Measurements from ENCODE around the gene SYNJ2BP. TPM values are rescaled to one million over a fixed set of nuclear protein-coding genes. Genes with fewer than 3 reads are reported as not detected.
"Not testable (repeated sequence)": the region's sequence is repeated elsewhere in the genome, so short reads cannot be mapped to it uniquely, and the experiment has no call there.

The SYNJ2BP gene
- total RNA-seq, 2 experiments from 2014 or later = 3.6 to 7.3 TPM

DNA sequence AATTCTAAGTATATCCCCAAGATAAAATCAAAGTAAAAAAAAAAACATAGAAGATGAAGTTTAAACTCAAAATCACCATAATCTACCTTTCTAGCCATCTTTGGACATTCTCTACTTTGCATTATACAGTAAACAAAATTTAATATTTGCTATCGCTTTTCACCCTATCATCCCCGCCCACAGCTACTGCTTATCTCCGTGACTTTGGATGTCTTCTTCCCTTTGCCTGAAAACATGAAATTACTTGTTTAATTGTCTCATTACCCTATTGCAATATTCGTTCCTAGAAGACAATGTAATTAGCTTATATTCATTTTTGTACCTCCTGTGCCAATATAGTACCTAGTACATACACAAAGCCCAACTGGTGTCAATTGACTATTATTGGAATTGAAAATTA lies 9.3 kb downstream of the SYNJ2BP start:
- H3K4me3 Mint-ChIP-seq = no peak overlapping the region
- ATAC-seq (no peak), DNase-seq (no peak)
- H3K36me3 Mint-ChIP-seq = peaks cover 10% of the 10 kb centered on the region
- no peak overlapping the region for H3K27ac Mint-ChIP-seq
- no peaks in the 10 kb centered on the region for H3K4me1 Mint-ChIP-seq
- no peaks in the 10 kb centered on the region for H3K27me3 Mint-ChIP-seq
- H3K9me3 Mint-ChIP-seq (ENCODE audit: low read depth) = no peaks in the 10 kb centered on the region
- CTCF ChIA-PET = no interaction called here

DNA sequence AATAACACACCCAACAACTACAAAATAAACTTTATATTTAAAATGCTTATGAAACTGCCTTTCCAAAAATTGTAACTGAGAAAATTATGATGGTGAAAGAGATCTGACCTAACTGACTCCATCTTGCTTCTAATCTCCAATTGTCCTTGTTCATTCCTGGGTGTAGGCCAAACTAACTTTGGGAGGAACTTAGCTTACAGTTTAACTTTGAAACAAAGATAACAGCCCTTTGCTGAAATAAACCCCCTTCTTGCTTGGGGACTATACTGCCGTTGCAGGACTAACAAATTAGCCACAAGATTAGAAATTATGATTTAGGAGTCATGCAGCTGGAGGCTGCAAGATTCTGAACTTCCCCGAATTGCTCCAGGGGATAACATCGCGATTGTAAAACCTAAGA lies 10.7 kb downstream of the SYNJ2BP start:
- ATAC-seq; H3K4me3 Mint-ChIP-seq; H3K27ac Mint-ChIP-seq; DNase-seq; H3K27me3 Mint-ChIP-seq; H3K36me3 Mint-ChIP-seq; CTCF ChIA-PET; H3K9me3 Mint-ChIP-seq (ENCODE audit: low read depth); H3K4me1 Mint-ChIP-seq: not testable (repeated sequence)

DNA sequence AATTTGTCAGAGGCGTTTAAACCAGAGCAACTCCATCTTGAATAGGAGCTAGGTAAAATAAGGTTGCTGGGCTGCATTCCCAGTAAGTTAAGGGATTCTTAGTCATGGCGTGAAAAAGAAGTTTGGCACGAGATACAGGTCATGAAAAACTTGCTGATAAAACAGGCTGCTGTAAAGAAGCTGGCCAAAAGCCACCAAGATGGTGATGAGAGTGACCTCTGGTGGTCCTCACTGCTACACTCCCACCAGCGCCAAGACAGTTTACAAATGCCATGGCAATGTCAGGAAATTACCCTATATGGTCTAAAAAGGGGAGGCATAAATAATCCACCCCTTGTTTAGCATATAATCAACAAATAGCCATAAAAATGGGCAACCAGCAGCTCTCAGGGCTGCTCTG lies 13.6 kb downstream of the SYNJ2BP start:
- H3K27me3 Mint-ChIP-seq; H3K9me3 Mint-ChIP-seq (ENCODE audit: low read depth); H3K4me1 Mint-ChIP-seq; H3K36me3 Mint-ChIP-seq; H3K4me3 Mint-ChIP-seq; DNase-seq; ATAC-seq; CTCF ChIA-PET; H3K27ac Mint-ChIP-seq: not testable (repeated sequence)

DNA sequence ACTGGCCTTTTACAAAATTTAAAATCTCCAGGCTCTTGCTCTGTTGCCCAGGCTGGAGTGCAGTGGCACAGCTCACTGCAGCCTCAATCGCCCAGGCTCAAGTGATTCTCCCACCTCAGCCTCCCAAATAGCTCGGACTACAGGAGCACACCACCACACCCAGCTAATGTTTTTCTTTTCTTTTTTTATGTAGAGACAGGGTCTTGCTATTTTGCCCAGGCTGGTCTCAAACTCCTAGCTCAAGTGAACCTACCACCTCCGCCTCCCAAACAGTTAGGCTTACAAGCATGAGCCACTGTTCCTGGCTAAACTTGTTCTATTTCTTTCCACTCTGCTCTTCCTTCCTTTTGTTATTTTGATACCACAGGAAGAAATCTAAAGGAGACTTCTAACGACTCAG lies 15.2 kb downstream of the SYNJ2BP start:
- CTCF ChIA-PET = interaction anchor here (0.7 to 1.5 kb wide), 2 partner anchors 10 to 279 kb away, joined by 3 read pairs; no protein-coding TSS in a partner anchor
- ATAC-seq = no peak
- Mint-ChIP-seq H3K4me1 (no peaks in the 10 kb centered on the region), H3K27ac (no peak overlapping the region), H3K36me3 (peaks cover 6% of the 10 kb centered on the region), H3K4me3 (no peak overlapping the region), H3K9me3 (ENCODE audit: low read depth) (peaks cover 2% of the 10 kb centered on the region), H3K27me3 (no peaks in the 10 kb centered on the region)
- no peak for DNase-seq

DNA sequence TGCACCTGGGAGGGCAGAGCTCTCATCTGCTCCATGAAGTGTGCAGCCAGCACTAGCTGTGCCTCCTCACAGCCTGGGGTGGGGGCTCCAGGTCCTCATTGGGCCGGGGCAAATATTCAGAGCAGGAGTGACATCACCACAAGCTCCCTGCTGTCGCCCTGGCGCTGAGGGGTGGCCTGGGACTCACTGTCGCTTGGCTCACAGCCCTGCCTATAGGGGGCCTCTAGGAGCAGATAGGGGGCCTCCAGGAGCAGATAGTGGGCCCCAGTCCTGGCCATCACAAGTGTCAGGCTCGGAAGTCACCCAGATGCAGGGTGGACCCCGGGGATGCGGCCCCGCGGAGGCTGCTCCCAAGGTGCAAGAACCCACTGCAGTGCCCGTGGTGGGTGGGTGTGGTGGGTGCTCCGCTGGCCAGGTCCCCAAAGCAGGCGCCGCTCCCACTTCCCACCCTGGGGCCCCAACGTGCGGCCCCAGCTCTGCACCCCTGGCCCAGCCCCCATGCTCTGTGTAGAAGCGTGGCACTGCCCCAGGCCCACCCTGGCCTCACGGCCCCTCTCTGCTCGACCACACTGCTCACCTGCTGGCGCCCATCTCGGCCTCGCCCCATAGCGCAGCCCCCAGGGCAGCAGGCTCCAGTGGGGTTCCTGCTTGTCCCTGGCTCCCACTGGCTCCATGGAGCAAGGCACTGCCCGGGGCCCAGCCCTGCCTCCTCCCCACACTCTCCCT lies 18.0 kb downstream of the SYNJ2BP start:
- ATAC-seq (no peak), DNase-seq (no peak)
- peaks cover 2% of the 10 kb centered on the region for H3K9me3 Mint-ChIP-seq (ENCODE audit: low read depth)
- H3K4me3 Mint-ChIP-seq = no peak overlapping the region
- CTCF ChIA-PET = no interaction called here
- H3K36me3 Mint-ChIP-seq = peaks cover 2% of the 10 kb centered on the region
- H3K4me1 Mint-ChIP-seq = no peaks in the 10 kb centered on the region
- no peak overlapping the region for H3K27ac Mint-ChIP-seq
- H3K27me3 Mint-ChIP-seq = no peaks in the 10 kb centered on the region

DNA sequence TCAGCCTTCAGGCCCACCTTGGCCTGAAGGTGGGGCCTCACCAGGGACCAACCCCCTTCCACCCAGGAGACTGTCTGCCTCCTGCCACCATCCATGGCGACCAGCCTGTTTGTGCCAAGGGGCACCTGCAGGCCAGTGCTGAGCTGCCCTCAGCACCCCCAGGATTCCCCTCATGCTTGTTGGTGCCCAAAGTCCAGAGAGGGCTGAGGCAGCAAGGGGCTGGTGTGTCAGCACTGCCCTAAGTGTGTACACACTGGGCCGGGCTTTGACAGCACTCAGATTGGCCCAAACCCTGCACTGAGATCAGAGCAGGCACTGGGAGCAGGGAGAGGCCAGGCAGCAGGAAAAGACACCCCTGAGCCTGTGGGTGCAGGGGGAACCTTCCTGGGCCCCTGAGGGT lies 18.6 kb downstream of the SYNJ2BP start:
- DNase-seq (no peak), ATAC-seq (no peak)
- Mint-ChIP-seq H3K4me1 (no peaks in the 10 kb centered on the region), H3K36me3 (peaks cover 2% of the 10 kb centered on the region), H3K27me3 (no peaks in the 10 kb centered on the region), H3K4me3 (no peak overlapping the region), H3K9me3 (ENCODE audit: low read depth) (peaks cover 2% of the 10 kb centered on the region), H3K27ac (no peak overlapping the region)
- CTCF ChIA-PET = no interaction called here

DNA sequence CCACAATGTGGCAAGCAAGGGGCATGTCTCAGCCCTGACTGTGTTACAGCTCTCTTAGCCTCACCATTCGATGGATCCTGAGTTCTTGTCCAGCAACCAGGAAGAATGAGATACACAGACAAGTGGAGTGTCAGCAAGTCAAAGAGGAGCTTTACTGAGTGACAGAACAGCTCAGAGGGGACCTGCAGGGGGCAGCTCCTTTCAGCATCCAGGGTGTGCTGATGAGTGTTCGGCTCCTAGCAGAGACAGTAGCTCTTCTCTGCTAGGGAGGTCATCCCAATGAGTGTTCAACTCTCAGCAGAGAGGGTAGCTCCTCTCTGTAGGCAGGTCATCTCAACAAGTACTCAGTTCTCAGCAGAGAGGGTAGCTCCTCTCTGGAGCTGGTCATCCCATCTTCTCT lies 19.1 kb downstream of the SYNJ2BP start:
- DNase-seq (no peak), ATAC-seq (no peak)
- no peaks in the 10 kb centered on the region for H3K27me3 Mint-ChIP-seq
- H3K36me3 Mint-ChIP-seq = peaks cover 2% of the 10 kb centered on the region
- no peak overlapping the region for H3K27ac Mint-ChIP-seq
- H3K4me3 Mint-ChIP-seq = no peak overlapping the region
- CTCF ChIA-PET = no interaction called here
- H3K9me3 Mint-ChIP-seq (ENCODE audit: low read depth) = peaks cover 2% of the 10 kb centered on the region
- no peaks in the 10 kb centered on the region for H3K4me1 Mint-ChIP-seq

DNA sequence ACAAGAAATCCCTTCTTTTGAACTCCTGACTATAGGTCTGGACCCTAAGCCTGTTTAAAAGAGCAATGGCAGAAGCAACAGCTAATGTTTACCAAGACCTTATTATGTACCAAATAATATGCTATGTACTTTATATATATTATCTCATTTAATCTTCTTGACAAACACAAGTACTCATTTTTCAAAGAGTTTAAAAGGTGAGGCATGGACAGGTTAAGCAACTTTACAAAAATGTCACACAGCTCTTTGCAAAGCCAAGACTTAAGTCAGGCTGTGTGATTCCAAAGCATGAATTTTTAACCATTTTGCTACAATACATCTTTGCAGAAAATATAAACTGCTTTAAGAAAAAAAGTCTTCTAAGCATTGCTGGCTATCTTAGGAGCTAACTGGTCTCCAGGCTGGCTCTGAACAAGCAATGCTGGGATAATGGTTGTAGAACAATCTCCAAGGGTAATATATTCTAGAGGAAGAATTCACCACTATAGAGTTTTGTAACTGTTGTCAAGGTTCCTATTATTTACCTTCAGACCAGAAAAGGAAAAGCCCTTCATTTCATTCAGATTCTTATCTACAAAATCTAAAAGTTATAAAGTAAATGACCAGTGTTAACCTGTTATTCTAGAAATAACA lies 22.1 kb downstream of the SYNJ2BP start:
- H3K9me3 Mint-ChIP-seq (ENCODE audit: low read depth) = peaks cover 2% of the 10 kb centered on the region
- DNase-seq (no peak), ATAC-seq (no peak)
- H3K36me3 Mint-ChIP-seq = peaks cover 2% of the 10 kb centered on the region
- H3K4me3 Mint-ChIP-seq = no peak overlapping the region
- CTCF ChIA-PET = no interaction called here
- H3K27me3 Mint-ChIP-seq = no peaks in the 10 kb centered on the region
- H3K27ac Mint-ChIP-seq = no peak overlapping the region
- no peaks in the 10 kb centered on the region for H3K4me1 Mint-ChIP-seq

DNA sequence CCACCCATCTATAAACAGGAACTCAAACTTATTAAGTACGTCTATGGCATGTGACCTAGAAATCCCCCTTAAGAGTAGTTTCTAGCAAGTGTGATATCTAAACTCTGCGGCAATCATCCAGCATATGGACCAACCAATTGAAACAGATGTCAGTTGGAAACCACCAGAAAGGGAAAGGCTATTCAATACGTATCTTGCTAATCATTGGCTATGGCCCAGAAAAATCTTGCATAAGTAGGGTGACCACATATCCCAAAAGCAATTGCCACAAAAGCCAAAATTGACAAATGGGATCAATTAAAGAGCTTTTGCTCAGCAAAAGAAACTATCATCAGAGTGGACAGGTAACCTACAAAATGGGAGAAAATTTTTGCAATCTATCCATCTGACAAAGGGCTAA lies 24.2 kb downstream of the SYNJ2BP start:
- H3K4me3 Mint-ChIP-seq = no peak overlapping the region
- no peaks in the 10 kb centered on the region for H3K4me1 Mint-ChIP-seq
- H3K36me3 Mint-ChIP-seq = peaks cover 1% of the 10 kb centered on the region
- no peak for ATAC-seq
- H3K27me3 Mint-ChIP-seq = no peaks in the 10 kb centered on the region
- no peak for DNase-seq
- peaks cover 1% of the 10 kb centered on the region for H3K9me3 Mint-ChIP-seq (ENCODE audit: low read depth)
- H3K27ac Mint-ChIP-seq = no peak overlapping the region
- CTCF ChIA-PET = no interaction called here

DNA sequence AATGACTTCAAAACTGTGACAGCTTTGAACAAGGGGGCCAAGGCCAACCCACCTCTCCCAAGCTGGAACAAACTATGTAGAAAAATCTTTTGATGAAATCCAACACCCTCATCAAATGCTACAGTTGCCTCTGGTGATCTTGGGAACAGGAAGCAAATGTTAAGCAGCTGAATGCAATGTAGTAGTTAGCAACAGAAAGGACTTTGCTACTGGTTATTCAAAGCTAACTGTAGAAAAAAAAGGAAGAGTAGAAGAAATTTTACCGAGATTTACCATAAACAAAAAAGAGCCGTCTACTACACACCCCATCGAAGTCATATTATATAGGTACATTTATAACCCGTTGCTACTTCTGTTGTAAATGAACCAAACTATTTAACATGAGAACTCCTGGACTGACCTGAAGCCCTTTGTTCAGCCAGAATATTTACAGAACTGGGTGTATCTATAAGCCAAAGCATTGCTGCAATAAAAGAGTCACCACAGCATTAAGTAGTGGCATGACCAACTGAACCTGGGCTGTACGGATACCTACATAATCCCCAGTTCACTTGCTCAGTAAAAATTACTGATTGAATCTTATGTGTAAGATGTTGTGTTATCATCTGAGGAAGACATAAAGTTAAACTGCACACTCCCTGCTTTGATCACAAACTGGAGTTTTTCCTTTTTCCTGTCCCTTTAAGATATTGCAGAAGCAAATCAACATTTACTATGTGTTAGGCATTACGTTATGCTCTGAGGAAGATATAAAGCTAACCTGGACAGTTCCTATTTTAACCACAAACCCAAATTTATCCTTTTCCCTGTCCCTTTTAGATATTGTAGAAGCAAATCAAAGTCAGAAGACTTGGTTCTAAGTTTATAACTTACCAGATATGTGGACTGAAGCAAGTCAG lies 25.1 kb downstream of the SYNJ2BP start:
- ATAC-seq (no peak), DNase-seq (no peak)
- Mint-ChIP-seq H3K27me3 (no peaks in the 10 kb centered on the region), H3K27ac (no peak overlapping the region), H3K4me1 (no peaks in the 10 kb centered on the region), H3K4me3 (no peak overlapping the region), H3K9me3 (ENCODE audit: low read depth) (no peaks in the 10 kb centered on the region), H3K36me3 (peaks cover 1% of the 10 kb centered on the region)
- CTCF ChIA-PET = no interaction called here

DNA sequence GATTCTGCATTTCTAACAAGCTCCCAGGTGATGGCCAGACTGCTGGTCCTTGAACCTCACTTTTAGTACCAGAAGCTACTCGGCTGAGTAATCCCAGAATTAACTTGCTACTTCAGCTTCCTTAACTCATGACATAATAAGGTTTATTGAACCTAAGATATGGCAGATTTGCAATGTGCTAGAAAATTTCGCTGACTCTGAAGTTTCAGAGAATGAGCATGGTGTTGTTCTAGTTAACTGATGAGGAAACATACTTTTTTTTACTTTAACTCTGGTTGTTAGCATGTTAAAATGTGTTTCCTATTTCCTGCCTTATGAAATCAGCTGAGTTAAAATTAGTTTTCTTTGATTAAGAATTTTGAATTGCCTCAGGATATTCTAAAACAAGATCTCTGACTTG lies 34.4 kb downstream of the SYNJ2BP start:
- peaks cover 7% of the 10 kb centered on the region for H3K36me3 Mint-ChIP-seq
- no peaks in the 10 kb centered on the region for H3K4me1 Mint-ChIP-seq
- no peaks in the 10 kb centered on the region for H3K9me3 Mint-ChIP-seq (ENCODE audit: low read depth)
- ATAC-seq (no peak), DNase-seq (no peak)
- no peak overlapping the region for H3K27ac Mint-ChIP-seq
- CTCF ChIA-PET = no interaction called here
- no peak overlapping the region for H3K4me3 Mint-ChIP-seq
- no peaks in the 10 kb centered on the region for H3K27me3 Mint-ChIP-seq

DNA sequence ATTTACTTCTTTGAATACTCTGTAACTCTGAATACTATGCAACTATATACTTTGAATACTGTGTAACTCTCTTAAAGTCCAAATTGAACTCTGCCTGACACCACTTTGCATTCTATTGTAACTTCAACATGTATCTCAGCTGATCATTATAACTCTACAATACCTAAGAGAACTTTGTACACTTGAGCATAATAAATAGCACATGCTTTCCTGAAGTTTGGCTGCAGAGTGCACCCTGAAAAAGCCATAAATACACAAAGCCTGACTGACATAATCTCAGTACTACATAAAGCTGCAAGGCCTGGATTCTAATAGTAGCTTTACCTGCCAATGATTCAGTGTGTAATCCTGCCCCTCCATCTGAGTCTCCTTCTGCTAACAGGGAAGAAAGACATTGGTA lies 36.1 kb downstream of the SYNJ2BP start:
- ATAC-seq (no peak), DNase-seq (no peak)
- Mint-ChIP-seq H3K4me3 (no peak overlapping the region), H3K4me1 (no peaks in the 10 kb centered on the region), H3K27me3 (no peaks in the 10 kb centered on the region), H3K27ac (no peak overlapping the region), H3K36me3 (peaks cover 6% of the 10 kb centered on the region), H3K9me3 (ENCODE audit: low read depth) (no peaks in the 10 kb centered on the region)
- CTCF ChIA-PET = no interaction called here

DNA sequence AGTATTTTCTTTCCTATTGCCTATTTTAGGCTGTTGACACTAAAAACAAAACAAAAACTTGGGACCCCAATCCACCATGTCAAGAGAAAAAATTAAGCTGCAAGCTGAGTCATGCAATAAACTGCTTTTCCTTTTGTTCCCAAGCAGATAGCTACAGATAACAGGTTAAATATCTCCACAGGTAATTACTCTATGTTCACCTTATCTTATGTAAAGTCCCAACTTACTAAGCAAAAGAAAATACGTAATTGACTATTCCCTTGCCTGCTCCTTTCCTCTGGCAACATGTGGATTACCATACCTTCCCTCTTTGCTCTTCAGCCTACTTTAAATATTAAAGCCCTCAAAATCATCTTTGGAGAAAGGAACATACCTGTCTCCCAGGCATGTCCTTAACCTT lies 38.2 kb downstream of the SYNJ2BP start:
- Mint-ChIP-seq H3K36me3 (peaks cover 4% of the 10 kb centered on the region), H3K27ac (no peak overlapping the region), H3K27me3 (no peaks in the 10 kb centered on the region), H3K9me3 (ENCODE audit: low read depth) (no peaks in the 10 kb centered on the region), H3K4me3 (no peak overlapping the region), H3K4me1 (no peaks in the 10 kb centered on the region)
- ATAC-seq (no peak), DNase-seq (no peak)
- CTCF ChIA-PET = no interaction called here

Measured in activated CD8-positive, alpha-beta memory T cell treated with anti-CD3 and anti-CD28 coated beads, Interleukin-2, amount 10 ng/mL, durations not matched to agents 7 days and 5 days (primary cell).